HCT116 (cell line): ENCODE data around the gene DYNC1I1.

Source experiments
- CBX3 ChIP-seq: IDR thresholded peaks from 2 replicates; pipeline ENCODE4 v1.6.1; 2012; ENCODE audit warnings: low read depth
- CTCF ChIP-seq, 3 experiments: fragments of 200-600 bp in 1 of 3; sonication (generic) in 1 of 3; IDR thresholded peaks in 2 of 3; conservative IDR thresholded peaks in 1 of 3; 2 replicates each; pipeline ENCODE4 v1.5.1; 2012 to 2017; ENCODE audit warnings: low read depth in 2 of 3, low read length in 2 of 3, antibody characterized with exemption in 1 of 3, borderline replicate concordance in 1 of 3, control low read depth in 1 of 3, mild to moderate bottlenecking in 1 of 3, mixed read lengths in 1 of 3, mixed run types in 1 of 3, moderate library complexity in 1 of 3; ENCODE audit not compliant: insufficient read depth in 1 of 3
- POLR2A ChIP-seq: IDR thresholded peaks from 2 replicates; pipeline ENCODE4 v1.7.0; 2011; ENCODE audit warnings: borderline replicate concordance; ENCODE audit not compliant: insufficient read depth, insufficient read length; ENCODE audit errors: extremely low read depth

- TF ChIP-seq CTCF (IDR thresholded peaks at IDR 0.05 in 2 of 3, conservative IDR thresholded peaks at IDR 0.05 in 1 of 3; ENCODE audit: borderline replicate concordance in 1 of 3, insufficient read depth in 1 of 3, low read depth in 2 of 3, low read length in 2 of 3) = no peak
- TF ChIP-seq POLR2A = no peak
- TF ChIP-seq CBX3 = no peak
Measured at GRCh38 chr7:95824616-95825015, 52.3 kb downstream of the DYNC1I1 start.
